ENCODE results near the gene MORC1.

The MORC1 gene

GRCh38 chr3:109057616-109058015 lies 60.3 kb downstream of the MORC1 start:
- Histone ChIP-seq H3K27me3 (ENCODE audit: control insufficient read depth, insufficient read depth, low read length) (no peaks in the 10 kb centered on the region), H3K4me1 (ENCODE audit: control insufficient read depth, insufficient read depth, low read length) (no peaks in the 10 kb centered on the region), H3K9me3 (ENCODE audit: control insufficient read depth, insufficient read depth, low read length) (no peaks in the 10 kb centered on the region), H3K36me3 (ENCODE audit: control insufficient read depth, insufficient read depth, low read length) (no peaks in the 10 kb centered on the region), H3K4me3 (ENCODE audit: low read depth, low read length) (no peak overlapping the region), H3K9ac (ENCODE audit: low read depth, low read length) (no peak overlapping the region)

GRCh38 chr3:109057056-109057455 lies 60.9 kb downstream of the MORC1 start:
- H3K9me3 ChIP-seq (ENCODE audit: control insufficient read depth, insufficient read depth, low read length), result no peaks in the 10 kb centered on the region

GRCh38 chr3:109050591-109051167 lies 67.3 kb downstream of the MORC1 start:
- Histone ChIP-seq H3K9me3 (ENCODE audit: control insufficient read depth, insufficient read depth, low read length) (no peaks in the 10 kb centered on the region), H3K4me1 (ENCODE audit: control insufficient read depth, insufficient read depth, low read length) (peaks cover 8% of the 10 kb centered on the region), H3K4me3 (ENCODE audit: low read depth, low read length) (no peak overlapping the region), H3K27me3 (ENCODE audit: control insufficient read depth, insufficient read depth, low read length) (no peaks in the 10 kb centered on the region), H3K36me3 (ENCODE audit: control insufficient read depth, insufficient read depth, low read length) (no peaks in the 10 kb centered on the region), H3K9ac (ENCODE audit: low read depth, low read length) (no peak overlapping the region)

More at GRCh38 chr3:109057056-109057455, 60.9 kb downstream of the MORC1 start:
- no peak overlapping the region for H3K9ac ChIP-seq (ENCODE audit: low read depth, low read length)
- H3K36me3 ChIP-seq (ENCODE audit: control insufficient read depth, insufficient read depth, low read length), result no peaks in the 10 kb centered on the region
- H3K4me3 ChIP-seq (ENCODE audit: low read depth, low read length), result no peak overlapping the region
- no peaks in the 10 kb centered on the region for H3K4me1 ChIP-seq (ENCODE audit: control insufficient read depth, insufficient read depth, low read length)
- no peaks in the 10 kb centered on the region for H3K27me3 ChIP-seq (ENCODE audit: control insufficient read depth, insufficient read depth, low read length)

GRCh38 chr3:109047366-109047765 lies 70.6 kb downstream of the MORC1 start:
- Histone ChIP-seq H3K27me3 (ENCODE audit: control insufficient read depth, insufficient read depth, low read length) (no peaks in the 10 kb centered on the region), H3K4me1 (ENCODE audit: control insufficient read depth, insufficient read depth, low read length) (peaks cover 8% of the 10 kb centered on the region), H3K4me3 (ENCODE audit: low read depth, low read length) (no peak overlapping the region), H3K9me3 (ENCODE audit: control insufficient read depth, insufficient read depth, low read length) (no peaks in the 10 kb centered on the region), H3K9ac (ENCODE audit: low read depth, low read length) (no peak overlapping the region), H3K36me3 (ENCODE audit: control insufficient read depth, insufficient read depth, low read length) (no peaks in the 10 kb centered on the region)

GRCh38 chr3:109045271-109046040 lies 72.5 kb downstream of the MORC1 start:
- Histone ChIP-seq H3K36me3 (ENCODE audit: control insufficient read depth, insufficient read depth, low read length) (no peaks in the 10 kb centered on the region), H3K9ac (ENCODE audit: low read depth, low read length) (no peak overlapping the region), H3K4me3 (ENCODE audit: low read depth, low read length) (no peak overlapping the region)

GRCh38 chr3:109035082-109035481 lies 82.9 kb downstream of the MORC1 start:
- H3K36me3 ChIP-seq (ENCODE audit: control insufficient read depth, insufficient read depth, low read length), result no peaks in the 10 kb centered on the region
- no peaks in the 10 kb centered on the region for H3K4me1 ChIP-seq (ENCODE audit: control insufficient read depth, insufficient read depth, low read length)
- H3K9me3 ChIP-seq (ENCODE audit: control insufficient read depth, insufficient read depth, low read length), result no peaks in the 10 kb centered on the region
- no peak overlapping the region for H3K9ac ChIP-seq (ENCODE audit: low read depth, low read length)
- H3K27me3 ChIP-seq (ENCODE audit: control insufficient read depth, insufficient read depth, low read length), result no peaks in the 10 kb centered on the region
- H3K4me3 ChIP-seq (ENCODE audit: low read depth, low read length), result no peak overlapping the region

More at GRCh38 chr3:109045271-109046040, 72.5 kb downstream of the MORC1 start:
- Histone ChIP-seq H3K27me3 (ENCODE audit: control insufficient read depth, insufficient read depth, low read length) (no peaks in the 10 kb centered on the region), H3K4me1 (ENCODE audit: control insufficient read depth, insufficient read depth, low read length) (peaks cover 8% of the 10 kb centered on the region), H3K9me3 (ENCODE audit: control insufficient read depth, insufficient read depth, low read length) (no peaks in the 10 kb centered on the region)

GRCh38 chr3:109033000-109033660 lies 84.8 kb downstream of the MORC1 start:
- H3K9ac ChIP-seq (ENCODE audit: low read depth, low read length), result no peak overlapping the region
- H3K4me1 ChIP-seq (ENCODE audit: control insufficient read depth, insufficient read depth, low read length), result no peaks in the 10 kb centered on the region
- no peaks in the 10 kb centered on the region for H3K27me3 ChIP-seq (ENCODE audit: control insufficient read depth, insufficient read depth, low read length)
- H3K36me3 ChIP-seq (ENCODE audit: control insufficient read depth, insufficient read depth, low read length), result no peaks in the 10 kb centered on the region
- no peaks in the 10 kb centered on the region for H3K9me3 ChIP-seq (ENCODE audit: control insufficient read depth, insufficient read depth, low read length)
- H3K4me3 ChIP-seq (ENCODE audit: low read depth, low read length), result no peak overlapping the region

- Histone ChIP-seq H3K4me3 (ENCODE audit: low read depth, low read length) (no peak overlapping the region), H3K9me3 (ENCODE audit: control insufficient read depth, insufficient read depth, low read length) (no peaks in the 10 kb centered on the region), H3K27me3 (ENCODE audit: control insufficient read depth, insufficient read depth, low read length) (no peaks in the 10 kb centered on the region), H3K4me1 (ENCODE audit: control insufficient read depth, insufficient read depth, low read length) (no peaks in the 10 kb centered on the region), H3K36me3 (ENCODE audit: control insufficient read depth, insufficient read depth, low read length) (no peaks in the 10 kb centered on the region), H3K9ac (ENCODE audit: low read depth, low read length) (no peak overlapping the region)
These were observed 89.2 kb downstream of the MORC1 start for GRCh38 chr3:109028753-109029152.

- Histone ChIP-seq H3K9ac (ENCODE audit: low read depth, low read length) (no peak overlapping the region), H3K9me3 (ENCODE audit: control insufficient read depth, insufficient read depth, low read length) (no peaks in the 10 kb centered on the region)
These were observed 91.1 kb downstream of the MORC1 start for GRCh38 chr3:109026821-109027220.

GRCh38 chr3:109025896-109026295 lies 92.0 kb downstream of the MORC1 start:
- Histone ChIP-seq H3K27me3 (ENCODE audit: control insufficient read depth, insufficient read depth, low read length) (no peaks in the 10 kb centered on the region), H3K4me1 (ENCODE audit: control insufficient read depth, insufficient read depth, low read length) (no peaks in the 10 kb centered on the region), H3K36me3 (ENCODE audit: control insufficient read depth, insufficient read depth, low read length) (no peaks in the 10 kb centered on the region), H3K9ac (ENCODE audit: low read depth, low read length) (no peak overlapping the region), H3K9me3 (ENCODE audit: control insufficient read depth, insufficient read depth, low read length) (no peaks in the 10 kb centered on the region), H3K4me3 (ENCODE audit: low read depth, low read length) (no peak overlapping the region)

More at GRCh38 chr3:109026821-109027220, 91.1 kb downstream of the MORC1 start:
- no peaks in the 10 kb centered on the region for H3K27me3 ChIP-seq (ENCODE audit: control insufficient read depth, insufficient read depth, low read length)
- H3K4me1 ChIP-seq (ENCODE audit: control insufficient read depth, insufficient read depth, low read length), result no peaks in the 10 kb centered on the region
- H3K36me3 ChIP-seq (ENCODE audit: control insufficient read depth, insufficient read depth, low read length), result no peaks in the 10 kb centered on the region
- H3K4me3 ChIP-seq (ENCODE audit: low read depth, low read length), result no peak overlapping the region

GRCh38 chr3:109023656-109024254 lies 94.2 kb downstream of the MORC1 start:
- no peaks in the 10 kb centered on the region for H3K4me1 ChIP-seq (ENCODE audit: control insufficient read depth, insufficient read depth, low read length)
- H3K9me3 ChIP-seq (ENCODE audit: control insufficient read depth, insufficient read depth, low read length), result no peaks in the 10 kb centered on the region
- H3K9ac ChIP-seq (ENCODE audit: low read depth, low read length), result no peak overlapping the region
- no peaks in the 10 kb centered on the region for H3K27me3 ChIP-seq (ENCODE audit: control insufficient read depth, insufficient read depth, low read length)
- no peak overlapping the region for H3K4me3 ChIP-seq (ENCODE audit: low read depth, low read length)
- no peaks in the 10 kb centered on the region for H3K36me3 ChIP-seq (ENCODE audit: control insufficient read depth, insufficient read depth, low read length)
